AG10803 (cell line): Measurements from ENCODE around the gene HHIP.

Experiments
- DNase-seq: peaks from one replicate; pipeline ENCODE4 v3.0.0; 2010; ENCODE audit warnings: low read depth
- H3K4me3 ChIP-seq: 2 replicates; pipeline ENCODE4 v1.5.1; 2011; ENCODE audit warnings: mild to moderate bottlenecking, low read length, control low read depth
- CTCF ChIP-seq: conservative IDR thresholded peaks from 2 replicates; pipeline ENCODE4 v1.5.1; 2011; ENCODE audit warnings: mild to moderate bottlenecking, low read length, control low read depth, inconsistent platforms

Gene HHIP

DNA sequence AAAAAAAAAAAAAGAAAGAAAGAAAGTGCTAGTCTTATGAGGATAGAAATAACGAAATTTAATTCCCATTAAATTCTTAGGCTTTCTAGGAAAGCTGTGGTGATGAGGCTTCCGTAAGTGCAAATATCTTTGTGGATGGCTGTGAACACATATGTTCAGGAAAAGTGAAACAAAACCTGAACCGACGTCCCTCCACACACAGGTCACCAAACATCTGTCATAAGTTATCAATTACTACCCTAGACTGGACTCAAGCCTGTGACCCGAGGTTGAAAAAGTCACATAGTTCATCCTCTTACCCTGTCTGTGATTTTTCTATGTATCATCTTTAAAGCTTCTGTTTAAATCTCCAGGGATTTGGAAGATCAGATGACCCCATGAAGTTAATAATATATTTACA, 24.8 kb downstream of the HHIP start:
- no peak for DNase-seq
- no peak overlapping the region for H3K4me3 ChIP-seq
- no peak for TF ChIP-seq CTCF

- TF ChIP-seq CTCF = no peak
- no peak overlapping the region for H3K4me3 ChIP-seq
- DNase-seq = no peak
These were observed 28.8 kb downstream of the HHIP start for GRCh38 chr4:144674711-144675110.

GRCh38 chr4:144681806-144682205, 35.9 kb downstream of the HHIP start:
- DNase-seq = no peak
- H3K4me3 ChIP-seq = no peak overlapping the region
- TF ChIP-seq CTCF = no peak

DNA sequence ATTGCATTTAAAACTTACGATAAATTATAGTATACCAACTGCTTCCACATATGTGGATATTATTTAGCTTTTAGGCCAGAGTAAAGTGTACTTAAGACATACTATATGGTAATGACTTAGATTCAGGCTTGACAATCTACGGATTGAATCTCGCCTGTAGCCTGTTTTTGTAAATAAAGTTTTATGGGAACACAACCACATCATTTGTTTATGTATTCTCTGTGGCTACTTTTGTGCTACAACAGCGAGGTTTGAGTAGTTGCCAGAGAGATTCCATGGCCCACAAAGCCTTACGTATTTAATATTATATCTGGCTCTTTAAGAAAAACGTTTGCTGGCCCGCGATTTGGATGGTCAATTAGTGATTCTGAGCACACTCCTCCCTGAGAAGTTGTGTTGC, 37.6 kb downstream of the HHIP start:
- H3K4me3 ChIP-seq = no peak overlapping the region
- no peak for TF ChIP-seq CTCF
- no peak for DNase-seq

- no peak for DNase-seq
- H3K4me3 ChIP-seq = no peak overlapping the region
- TF ChIP-seq CTCF = no peak
These were observed 40.0 kb downstream of the HHIP start for GRCh38 chr4:144685911-144686310.

- DNase-seq = no peak
- no peak for TF ChIP-seq CTCF
- no peak overlapping the region for H3K4me3 ChIP-seq
These were observed 41.0 kb downstream of the HHIP start for GRCh38 chr4:144686921-144687320.

GRCh38 chr4:144687466-144687865, 41.5 kb downstream of the HHIP start:
- no peak for TF ChIP-seq CTCF
- DNase-seq = no peak
- H3K4me3 ChIP-seq = no peak overlapping the region
